HCT116 (cell line): Measurements from ENCODE around the gene ZSWIM6.
"Not testable (repeated sequence)": the region's sequence is repeated elsewhere in the genome, so short reads cannot be mapped to it uniquely, and the experiment has no call there.

ENCODE experiments used
- EZH2phosphoT487 ChIP-seq: fragments of 200-600 bp; IDR thresholded peaks from 2 replicates; pipeline ENCODE4 v1.6.1; 2018; ENCODE audit warnings: antibody characterized with exemption, borderline replicate concordance
- SP1 ChIP-seq: IDR thresholded peaks from 2 replicates; pipeline ENCODE4 v1.6.1; 2012; ENCODE audit warnings: low read depth

DNA sequence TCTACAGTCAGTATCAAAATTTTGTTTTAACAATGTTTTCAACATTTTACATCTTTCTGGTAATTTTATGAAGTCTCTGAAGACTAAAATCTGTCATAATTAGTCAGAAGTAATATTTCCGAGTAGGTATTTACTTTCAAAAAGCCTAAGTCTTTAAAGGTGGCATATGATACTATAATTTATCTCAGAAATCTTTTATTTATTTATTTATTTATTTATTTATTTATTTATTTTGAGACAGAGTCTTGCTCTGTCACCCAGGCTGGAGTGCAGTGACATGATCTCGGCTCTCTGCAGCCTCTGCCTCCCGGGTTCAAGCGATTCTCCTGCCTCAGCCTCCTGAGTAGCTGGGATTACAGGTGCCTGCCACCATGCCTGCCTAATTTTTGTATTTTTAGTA, 74.4 kb downstream of the ZSWIM6 start:
- not testable (repeated sequence) for TF ChIP-seq EZH2phosphoT487, SP1
